Spleen (tissue), 11 donors: ENCODE measurements around the gene MECP2. TPM values are rescaled to one million over a fixed set of nuclear protein-coding genes. Genes with fewer than 3 reads are reported as not detected.

Experiments used
- DNase-seq: peaks from one replicate; pipeline ENCODE4 v3.0.0-alpha.2; 2020
- H3K27ac ChIP-seq, 8 donors: fragments of 200-600 bp; sonication (generic) in 7 of 8; 1 replicate in 4 of 8; 2 replicates in 4 of 8; pipeline versions ENCODE4 v1.5.0 to v1.8.0; 2016 to 2021; ENCODE audit warnings: inconsistent platforms in 4 of 8, mild to moderate bottlenecking in 4 of 8, moderate library complexity in 1 of 8
- H3K27me3 ChIP-seq, 7 donors: fragments of 200-600 bp; sonication (generic) in 6 of 7; replicated peaks in 1 of 7; 1 replicate in 4 of 7; 2 replicates in 3 of 7; pipeline versions ENCODE4 v1.5.0 to v1.8.0; 2016 to 2021; ENCODE audit warnings: inconsistent platforms in 3 of 7, mild to moderate bottlenecking in 1 of 7
- H3K36me3 ChIP-seq, 6 donors: fragments of 200-600 bp; sonication (generic) in 5 of 6; 1 replicate in 4 of 6; 2 replicates in 2 of 6; pipeline versions ENCODE4 v1.5.0 to v1.8.0; 2016 to 2021; ENCODE audit warnings: inconsistent platforms in 2 of 6
- H3K4me1 ChIP-seq, 6 donors: fragments of 200-600 bp; sonication (generic) in 5 of 6; 1 replicate in 3 of 6; 2 replicates in 3 of 6; pipeline versions ENCODE4 v1.5.0 to v1.8.0; 2016 to 2021; ENCODE audit warnings: inconsistent platforms in 3 of 6
- H3K4me3 ChIP-seq, 8 donors: fragments of 200-600 bp; sonication (generic) in 7 of 8; 1 replicate in 4 of 8; 2 replicates in 4 of 8; pipeline versions ENCODE4 v1.5.0 to v1.8.0; 2016 to 2021; ENCODE audit warnings: inconsistent platforms in 4 of 8, mild to moderate bottlenecking in 4 of 8, moderate library complexity in 2 of 8
- H3K9me3 ChIP-seq, 8 donors: fragments of 200-600 bp; sonication (generic) in 7 of 8; 1 replicate in 4 of 8; 2 replicates in 4 of 8; pipeline versions ENCODE4 v1.5.0 to v1.8.0; 2016 to 2021; ENCODE audit warnings: inconsistent platforms in 4 of 8
- POLR2A ChIP-seq, 3 donors: fragments of 450-650 bp; IDR thresholded peaks; one replicate each; pipeline ENCODE4 v1.5.1; 2017; ENCODE audit warnings: antibody characterized with exemption in 3 of 3, mild to moderate bottlenecking in 1 of 3
- POLR2AphosphoS5 ChIP-seq, 3 donors: sonication (generic); formaldehyde crosslinking; IDR thresholded peaks; one replicate each; pipeline ENCODE4 v1.5.1; 2017; ENCODE audit warnings: antibody characterized with exemption in 3 of 3
- WGBS, 5 donors: extraction: QIAGEN DNeasy Blood & Tissue Kit in 3 of 5; methylation state at CpG; one replicate each; pipeline versions ENCODE4 v1.1.5 to v1.1.7; 2013 to 2018; 5-methylcytosine and 5-hydroxymethylcytosine counted together
- intact Hi-C: fragments of 100-400 bp; cut with DNase I; formaldehyde crosslinking; loops from one replicate; pipeline ENCODE4 v1.15.0; 2023; ENCODE audit warnings: low total_unique reads
- polyA plus RNA-seq, 3 donors: library from polyadenylated mRNA; stranded (reverse); fragments of 200-250 nt; gene quantifications; one replicate each; pipeline ENCODE4 v1.2.1, GENCODE V29; 2013
- total RNA-seq, 7 donors: library from RNA; depleted of rRNA in 3 of 7; stranded (reverse); fragments of >200 nt in 3 of 7; fragmentation: NEBNext Ultra II Directional in 4 of 7; extraction: Animal tissue kit (Norgen Biotek cat#: 25700) in 4 of 7; gene quantifications; one replicate each; pipeline versions ENCODE4 v1.1.0 to v1.2.1, GENCODE V29; 2016 to 2021
- TF ChIP-seq, protein P1 (sequence below), 11 experiments: fragments of 200-600 bp in 7 of 11; fragments of 450-650 bp in 4 of 11; sonication (generic) in 4 of 11; IDR thresholded peaks in 8 of 11; conservative IDR thresholded peaks in 3 of 11; 1 replicate in 7 of 11; 2 replicates in 4 of 11; pipeline versions ENCODE4 v1.4.0 to v1.8.0; 2016 to 2021; ENCODE audit warnings: antibody characterized with exemption in 11 of 11, inconsistent platforms in 4 of 11, mild to moderate bottlenecking in 1 of 11
- donor health status: healthy with polysubstance abuse.
- donor health status: DM: no; HTN: no; CAD: no; lungs with moderate emphysema.
- donor health status: DM: no; HTN: no; CAD: no.
- donor health status: Bipolar disorder and iron deficiency.
- donor health status: healthy.
- donor health status: DM: no; HTN: no; CAD: no.
- donor health status: DM: yes; HTN: yes; CAD: no.

Gene MECP2
- total and polyA plus RNA-seq, 10 donors: 15.2 to 104 (median 71.5) TPM

DNA sequence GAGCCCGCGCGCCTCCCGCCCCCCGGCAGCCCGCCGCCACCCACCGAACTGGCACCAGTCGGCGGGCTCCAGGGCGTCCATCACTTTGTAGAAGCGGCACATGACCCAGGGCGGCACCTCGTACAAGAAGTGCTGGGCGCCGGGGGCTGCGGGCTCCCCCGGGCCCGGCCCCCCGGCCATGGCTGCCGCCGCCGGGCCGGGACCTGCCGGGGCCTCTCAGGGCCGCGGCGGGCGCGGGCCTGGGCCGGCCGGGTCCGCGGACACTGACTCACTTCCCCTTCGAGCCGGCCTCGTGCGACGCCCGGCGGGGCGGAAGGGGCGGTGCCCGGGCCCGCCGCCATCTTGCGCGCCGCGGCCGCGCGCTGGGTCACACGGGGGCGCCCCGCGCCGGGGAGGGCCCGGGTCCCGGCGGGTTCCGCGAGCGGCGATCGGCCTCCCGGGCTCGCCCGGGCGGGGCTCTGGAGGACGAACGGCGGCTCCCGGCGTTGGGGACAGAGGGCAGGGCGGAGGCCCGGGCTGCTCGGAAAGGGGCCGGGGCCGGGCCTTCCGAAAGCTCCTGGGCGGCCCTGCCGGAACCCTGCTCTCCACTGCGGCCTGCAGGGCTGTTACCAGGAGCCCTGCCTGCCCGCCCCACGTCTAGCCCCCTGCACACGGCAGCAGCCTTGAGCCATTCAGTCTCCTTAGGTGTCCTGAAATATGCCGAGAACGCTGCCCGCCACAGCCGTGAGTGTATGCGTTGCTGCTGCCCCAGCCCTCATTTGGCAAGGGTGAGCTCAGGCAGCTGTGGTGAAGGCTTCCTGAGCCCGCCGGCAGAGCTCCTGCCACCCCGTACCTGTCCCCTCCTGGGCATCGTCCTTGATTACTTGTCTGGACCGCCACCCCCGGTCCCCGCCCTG is 77.6 kb downstream of the MECP2 start, which contains the start of gene IRAK1:
IRAK1 (minus strand) TSS at position 270 of the 896 bp plus-strand sequence; CDS start at position 180, 90 bp downstream.
- Histone ChIP-seq H3K36me3 (peaks cover 0 to 43% (median 22%) of the 10 kb centered on the region in 6 donors), H3K27ac (peak within 1 kb of the TSS; percentile 80 to 94 (median 91)), H3K4me3 (peak within 1 kb of the TSS; percentile 37 to 85 (median 62)), H3K4me1 (peaks cover 0 to 59% (median 25%) of the 10 kb centered on the region in 6 donors), H3K9me3 (no peaks in the 10 kb centered on the region), H3K27me3 (peaks cover 0 to 6% (median 0%) of the 10 kb centered on the region in 7 donors)
- 0 to 54% (median 1%) methylated on average over 4 to 99 of the region's 99 CpGs for WGBS, 5 donors
- intact Hi-C loops: no loop called here
- TF ChIP-seq, protein P1, sequence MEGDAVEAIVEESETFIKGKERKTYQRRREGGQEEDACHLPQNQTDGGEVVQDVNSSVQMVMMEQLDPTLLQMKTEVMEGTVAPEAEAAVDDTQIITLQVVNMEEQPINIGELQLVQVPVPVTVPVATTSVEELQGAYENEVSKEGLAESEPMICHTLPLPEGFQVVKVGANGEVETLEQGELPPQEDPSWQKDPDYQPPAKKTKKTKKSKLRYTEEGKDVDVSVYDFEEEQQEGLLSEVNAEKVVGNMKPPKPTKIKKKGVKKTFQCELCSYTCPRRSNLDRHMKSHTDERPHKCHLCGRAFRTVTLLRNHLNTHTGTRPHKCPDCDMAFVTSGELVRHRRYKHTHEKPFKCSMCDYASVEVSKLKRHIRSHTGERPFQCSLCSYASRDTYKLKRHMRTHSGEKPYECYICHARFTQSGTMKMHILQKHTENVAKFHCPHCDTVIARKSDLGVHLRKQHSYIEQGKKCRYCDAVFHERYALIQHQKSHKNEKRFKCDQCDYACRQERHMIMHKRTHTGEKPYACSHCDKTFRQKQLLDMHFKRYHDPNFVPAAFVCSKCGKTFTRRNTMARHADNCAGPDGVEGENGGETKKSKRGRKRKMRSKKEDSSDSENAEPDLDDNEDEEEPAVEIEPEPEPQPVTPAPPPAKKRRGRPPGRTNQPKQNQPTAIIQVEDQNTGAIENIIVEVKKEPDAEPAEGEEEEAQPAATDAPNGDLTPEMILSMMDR (IDR thresholded peaks at IDR 0.05 in 8 of 11, conservative IDR thresholded peaks at IDR 0.05 in 3 of 11): no peak
- peak in 2 of 3 donors; percentile 50 to 72 for TF ChIP-seq POLR2AphosphoS5 (IDR thresholded peaks at IDR 0.05)
- DNase-seq: peak; percentile 92

DNA sequence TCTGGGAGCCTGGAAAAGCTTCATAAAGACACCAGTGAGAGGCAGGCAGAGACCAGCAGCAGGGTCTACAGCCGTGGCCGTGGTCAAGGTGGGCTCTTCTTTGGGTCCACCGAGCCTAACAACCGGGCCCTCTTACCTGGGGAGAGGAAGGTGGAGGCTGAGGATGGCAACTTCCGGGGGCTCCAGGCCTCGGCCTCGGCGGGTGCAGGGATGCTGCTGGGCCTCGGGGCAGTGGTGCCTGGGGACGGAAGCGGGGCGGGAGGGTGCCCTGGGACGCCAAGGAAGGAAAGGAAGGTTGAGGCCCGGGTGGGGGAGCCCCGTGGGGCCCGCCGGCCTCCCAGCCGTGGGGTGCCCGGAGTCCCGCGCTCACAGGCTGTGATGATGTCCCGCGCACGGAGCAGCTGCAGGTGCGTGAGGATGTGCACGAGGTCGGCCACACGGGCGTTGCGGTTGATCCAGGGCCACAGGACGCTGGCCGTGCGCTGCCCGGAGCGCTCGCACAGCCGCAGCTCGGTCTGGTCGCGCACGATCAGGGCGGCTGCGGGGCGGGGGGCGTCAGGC is 78.4 kb downstream of the MECP2 start:
- peak overlapping the region; percentile 37 to 85 (median 62) for H3K4me3 ChIP-seq
- 0 to 57% (median 20%) methylated on average over 25 to 45 of the region's 45 CpGs; no CpG with 5 or more reads in 1 of the 5 donors for whole genome bisulfite sequencing, 5 donors
- intact Hi-C loops: no loop called here

DNA sequence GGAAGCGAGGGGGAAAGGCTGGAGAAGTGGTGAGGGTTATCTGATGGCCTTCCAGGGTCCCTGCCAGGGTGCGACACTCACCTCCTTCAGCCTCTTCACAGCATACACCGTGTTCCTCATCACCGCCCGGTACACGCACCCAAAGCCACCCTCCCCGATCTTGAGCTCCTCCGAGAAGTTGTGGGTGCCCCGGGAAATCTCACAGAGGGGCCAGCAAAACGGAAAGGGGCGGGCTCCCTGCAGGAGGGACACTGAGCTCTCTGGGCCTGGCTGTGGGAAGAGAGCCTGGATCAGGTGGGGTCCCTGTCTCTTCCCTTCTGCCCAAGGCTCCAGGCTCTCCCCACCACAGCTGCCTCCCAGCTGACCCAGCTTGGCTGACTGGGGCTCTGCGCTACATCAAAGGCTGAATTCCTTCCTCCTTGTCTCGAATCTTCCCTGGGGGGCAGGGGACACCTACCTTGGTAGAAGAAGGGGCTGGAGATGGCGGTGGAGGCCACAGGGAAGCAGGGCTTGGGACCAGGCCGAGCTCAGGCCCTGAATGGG is 78.9 kb downstream of the MECP2 start:
- no peak for DNase-seq
- H3K36me3 ChIP-seq: peaks cover 0 to 49% (median 22%) of the 10 kb centered on the region in 6 donors
- H3K4me3 ChIP-seq: peak overlapping the region; percentile 37 to 85 (median 62)
- no peaks in the 10 kb centered on the region for H3K9me3 ChIP-seq
- TF ChIP-seq POLR2A (IDR thresholded peaks at IDR 0.05) (no peak), POLR2AphosphoS5 (IDR thresholded peaks at IDR 0.05) (no peak)
- TF ChIP-seq, protein P1 (IDR thresholded peaks at IDR 0.05 in 8 of 11, conservative IDR thresholded peaks at IDR 0.05 in 3 of 11): no peak
- peaks cover 0 to 69% (median 26%) of the 10 kb centered on the region in 6 donors for H3K4me1 ChIP-seq
- H3K27ac ChIP-seq: peak overlapping the region; percentile 60 to 94 (median 88)
- intact Hi-C loops: no loop called here
- peaks cover 0 to 6% (median 0%) of the 10 kb centered on the region in 7 donors for H3K27me3 ChIP-seq
- WGBS, 5 donors: 54 to 72% (median 63%) methylated on average over 15 of the region's 15 CpGs; no CpG with 5 or more reads in 1 of the 5 donors

More for the DNA sequence above, 78.4 kb downstream of the MECP2 start:
- Histone ChIP-seq H3K27ac (peak overlapping the region; percentile 60 to 94 (median 88)), H3K4me1 (peaks cover 0 to 64% (median 23%) of the 10 kb centered on the region in 6 donors), H3K36me3 (peaks cover 0 to 47% (median 22%) of the 10 kb centered on the region in 6 donors), H3K27me3 (peaks cover 0 to 6% (median 0%) of the 10 kb centered on the region in 7 donors), H3K9me3 (no peaks in the 10 kb centered on the region)
- TF ChIP-seq POLR2AphosphoS5 (IDR thresholded peaks at IDR 0.05) (no peak), POLR2A (IDR thresholded peaks at IDR 0.05) (no peak)
- TF ChIP-seq, protein P1 (IDR thresholded peaks at IDR 0.05 in 8 of 11, conservative IDR thresholded peaks at IDR 0.05 in 3 of 11): no peak
- DNase-seq: no peak
